H54 (cell line): ENCODE data around the gene CCDC126.

Source experiments
- DNase-seq: peaks from one replicate; pipeline ENCODE4 v3.0.0; 2011; ENCODE audit warnings: low spot score, mixed read lengths; ENCODE audit not compliant: insufficient read length
- FAIRE-seq: peaks from 3 replicates; lab custom pipeline; 2011; peaks lifted over from hg19 to GRCh38; lab: Jason Lieb, UNC
- POLR2A ChIP-seq: IDR thresholded peaks from 2 replicates; pipeline ENCODE4 v1.6.1; 2011; ENCODE audit warnings: low read depth, mild to moderate bottlenecking, low read length

Gene CCDC126

DNA sequence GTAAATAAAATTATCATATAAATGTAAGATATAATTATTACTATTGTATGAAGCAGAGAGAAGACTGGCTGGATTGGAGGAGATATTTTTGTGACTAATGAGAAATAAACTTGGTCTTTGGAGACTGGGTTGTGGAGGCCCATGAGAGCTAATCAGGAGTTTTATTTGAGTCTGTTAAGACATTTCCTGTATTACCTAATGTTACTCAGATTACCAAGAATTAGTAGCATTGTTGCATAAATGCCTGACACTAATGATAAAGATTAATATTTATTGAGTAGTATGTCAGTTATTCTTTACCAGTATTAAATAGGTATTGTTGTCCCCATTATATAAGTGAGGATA, 7.1 kb downstream of the CCDC126 start:
- no peak for FAIRE-seq
- no peak for TF ChIP-seq POLR2A
- DNase-seq = no peak

- DNase-seq (no peak), FAIRE-seq (no peak)
- TF ChIP-seq POLR2A = no peak
Measured at GRCh38 chr7:23607130-23607529, 9.9 kb downstream of the CCDC126 start.

- TF ChIP-seq POLR2A = no peak
- FAIRE-seq (no peak), DNase-seq (no peak)
Measured at GRCh38 chr7:23607866-23608265, 10.7 kb downstream of the CCDC126 start.

GRCh38 chr7:23615331-23615730, 18.1 kb downstream of the CCDC126 start:
- FAIRE-seq (no peak), DNase-seq (no peak)
- no peak for TF ChIP-seq POLR2A

- DNase-seq (no peak), FAIRE-seq (no peak)
- no peak for TF ChIP-seq POLR2A
Measured at GRCh38 chr7:23616593-23616992, 19.4 kb downstream of the CCDC126 start.

DNA sequence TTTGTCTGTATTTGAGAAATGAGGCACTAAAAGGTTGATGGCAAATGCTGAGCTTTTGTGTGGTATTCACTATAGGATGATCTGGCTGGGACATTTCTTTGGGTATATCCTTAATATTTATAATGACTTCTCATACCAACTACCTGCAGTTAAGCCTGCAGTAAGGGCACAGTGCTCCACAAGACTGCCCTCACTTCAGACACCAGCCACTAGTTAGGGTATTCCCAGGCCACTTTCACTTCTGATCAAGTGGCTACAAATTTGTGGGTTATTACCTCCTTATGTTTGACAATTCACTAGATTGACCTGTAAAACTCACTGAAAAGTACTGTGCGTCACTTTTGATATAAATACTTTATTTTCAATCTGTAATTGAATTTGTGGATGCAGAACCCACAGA, 20.3 kb downstream of the CCDC126 start:
- DNase-seq (no peak), FAIRE-seq (no peak)
- TF ChIP-seq POLR2A = no peak

- no peak for TF ChIP-seq POLR2A
- FAIRE-seq = no peak
- DNase-seq = no peak
Measured at GRCh38 chr7:23618241-23618640, 21.1 kb downstream of the CCDC126 start.

- no peak for DNase-seq
- FAIRE-seq = no peak
- no peak for TF ChIP-seq POLR2A
Measured at GRCh38 chr7:23619141-23619540, 22.0 kb downstream of the CCDC126 start.

- FAIRE-seq (no peak), DNase-seq (no peak)
- TF ChIP-seq POLR2A = no peak
Measured at GRCh38 chr7:23622506-23622925, 25.3 kb downstream of the CCDC126 start.

DNA sequence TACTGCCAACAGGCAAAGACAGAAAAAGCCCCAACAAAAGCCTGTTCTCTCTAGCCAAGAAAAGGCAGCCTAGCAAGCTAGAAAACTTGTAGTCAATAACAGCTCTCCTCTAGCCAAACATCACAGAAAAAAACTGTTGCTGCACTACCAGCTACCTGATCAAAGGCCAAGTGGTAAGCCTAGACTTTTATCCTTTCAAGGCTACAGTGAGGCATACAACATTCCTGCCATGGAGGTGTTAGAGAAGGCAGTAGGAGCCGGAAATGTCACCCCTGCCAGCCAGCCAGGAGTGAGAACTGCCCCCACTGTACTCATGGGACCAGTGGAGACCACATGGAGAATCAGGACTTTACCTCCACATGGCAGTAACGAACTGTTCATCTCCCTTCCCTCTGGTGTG, 31.2 kb downstream of the CCDC126 start:
- TF ChIP-seq POLR2A = no peak
- FAIRE-seq (no peak), DNase-seq (no peak)

DNA sequence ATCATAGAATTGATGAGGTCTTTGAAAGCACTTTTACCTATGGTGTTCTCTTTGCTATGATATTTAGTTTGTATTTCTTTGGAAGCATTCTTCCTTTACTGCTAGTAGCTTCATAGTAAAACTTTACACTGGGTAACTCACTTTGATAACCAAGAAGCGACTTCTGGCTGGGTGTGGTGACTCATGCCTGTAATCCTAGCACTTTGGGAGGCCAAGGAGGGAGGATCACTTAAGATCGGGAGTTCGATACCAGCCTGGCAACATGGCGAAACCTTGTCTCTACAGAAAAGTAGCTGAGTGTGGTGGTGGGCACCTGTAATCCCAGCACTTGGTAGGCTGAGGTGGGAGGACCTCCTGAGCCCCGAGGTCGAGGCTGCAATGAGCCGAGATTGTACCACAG, 36.2 kb downstream of the CCDC126 start:
- no peak for TF ChIP-seq POLR2A
- FAIRE-seq (no peak), DNase-seq (no peak)

GRCh38 chr7:23645822-23646221, 48.6 kb downstream of the CCDC126 start:
- DNase-seq = no peak
- no peak for TF ChIP-seq POLR2A
- FAIRE-seq = peak; percentile 87

GRCh38 chr7:23653942-23654341, 56.8 kb downstream of the CCDC126 start:
- FAIRE-seq = no peak
- DNase-seq = no peak
- TF ChIP-seq POLR2A = no peak

DNA sequence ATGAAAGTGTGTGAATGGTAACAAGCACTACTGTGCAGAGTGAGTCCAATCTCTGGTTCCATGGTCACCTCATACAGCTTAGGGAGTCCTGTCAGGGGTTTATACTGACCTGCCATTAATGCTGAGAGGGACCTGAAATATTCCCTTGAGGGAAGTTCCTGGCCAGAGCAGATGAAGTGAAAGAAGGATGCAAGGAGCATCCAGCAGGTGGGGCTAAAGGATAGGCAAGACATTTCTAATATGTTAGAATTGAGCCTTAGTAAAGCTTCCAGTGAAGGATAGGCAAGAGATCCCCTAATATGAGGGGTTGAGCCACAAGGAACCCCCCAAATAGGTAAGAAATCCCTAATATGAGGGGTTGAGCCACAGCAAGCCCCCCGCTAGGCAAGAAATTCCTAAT, 57.3 kb downstream of the CCDC126 start:
- no peak for TF ChIP-seq POLR2A
- peak; percentile 47 for DNase-seq
- FAIRE-seq = peak; percentile 69

DNA sequence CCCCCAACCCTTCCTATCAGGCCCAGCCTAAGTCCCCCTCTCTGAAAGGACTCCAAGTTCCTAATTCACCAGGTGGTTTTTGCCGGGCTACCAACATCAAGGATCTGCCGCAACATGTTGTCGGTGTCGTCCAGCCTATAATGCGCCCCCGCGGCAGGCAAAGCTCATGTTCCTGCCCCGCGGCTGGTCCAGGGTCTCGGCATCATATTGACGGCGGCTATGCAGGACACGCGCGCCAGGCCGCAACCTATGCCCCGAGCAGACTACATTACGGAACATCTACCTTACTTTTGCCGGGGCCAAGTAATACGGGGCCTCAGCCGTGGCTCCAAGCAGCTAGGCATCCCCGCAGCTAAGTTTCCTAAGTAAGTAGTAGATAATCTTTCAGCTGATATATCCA, 58.3 kb downstream of the CCDC126 start:
- FAIRE-seq = no peak
- TF ChIP-seq POLR2A = no peak
- no peak for DNase-seq

DNA sequence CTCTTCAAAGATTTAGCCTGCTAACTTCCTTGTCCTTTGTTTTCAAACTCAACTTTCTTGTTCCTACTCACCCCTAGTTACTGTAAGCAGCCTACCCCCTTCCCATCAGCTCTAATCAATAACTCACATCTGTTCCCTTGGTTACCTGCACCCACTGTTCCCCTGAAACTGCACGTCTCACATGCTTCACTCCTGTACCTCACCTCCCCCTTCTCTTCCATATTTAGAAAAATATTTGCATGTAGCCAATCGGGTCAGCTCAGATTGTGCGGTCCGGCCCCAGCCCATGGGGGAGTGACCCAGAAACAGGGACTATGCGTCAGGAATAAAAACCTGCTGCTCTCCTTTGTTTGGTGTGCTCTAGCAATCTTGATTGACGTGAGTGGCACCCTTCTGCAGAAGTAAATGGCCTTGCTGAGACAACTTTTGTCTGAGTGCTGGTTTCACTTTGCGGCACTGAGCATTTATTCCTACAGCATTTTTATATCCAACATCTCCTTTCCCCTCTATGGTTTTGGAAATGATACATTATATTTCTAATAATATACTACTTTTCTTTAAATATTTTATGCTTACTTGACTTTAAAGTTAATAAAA, 61.7 kb downstream of the CCDC126 start:
- DNase-seq (no peak), FAIRE-seq (no peak)
- TF ChIP-seq POLR2A = no peak

GRCh38 chr7:23661385-23661784, 64.2 kb downstream of the CCDC126 start:
- FAIRE-seq (no peak), DNase-seq (no peak)
- no peak for TF ChIP-seq POLR2A
